Right atrium auricular region (tissue), 2 donors: Measurements from ENCODE around the gene GPC3. TPM values are rescaled to one million over a fixed set of nuclear protein-coding genes. Genes with fewer than 3 reads are reported as not detected.
"Not testable (repeated sequence)": the region's sequence is repeated elsewhere in the genome, so short reads cannot be mapped to it uniquely, and the experiment has no call there.

ENCODE experiments used
- DNase-seq: peaks from one replicate; pipeline ENCODE4 v3.0.0-alpha.2; 2019; ENCODE audit warnings: low spot score
- H3K27ac ChIP-seq, 2 donors: fragments of 200-600 bp; sonication (generic); 1 replicate in 1 of 2; 2 replicates in 1 of 2; pipeline ENCODE4 v1.5.1; 2016 to 2019
- H3K27me3 ChIP-seq, 2 donors: fragments of 200-600 bp; sonication (generic); one replicate each; pipeline versions ENCODE4 v1.5.1 to v1.6.0; 2017 to 2019
- H3K36me3 ChIP-seq: fragments of 200-600 bp; sonication (generic); one replicate; pipeline ENCODE4 v1.5.1; 2016
- H3K4me1 ChIP-seq, 2 donors: fragments of 200-600 bp; sonication (generic); one replicate each; pipeline versions ENCODE4 v1.5.1 to v1.6.0; 2017 to 2019
- H3K4me3 ChIP-seq, 2 donors: fragments of 200-600 bp; sonication (generic); 1 replicate in 1 of 2; 2 replicates in 1 of 2; pipeline ENCODE4 v1.5.1; 2017 to 2019; ENCODE audit warnings: mild to moderate bottlenecking in 1 of 2, moderate library complexity in 1 of 2
- H3K9me3 ChIP-seq, 2 donors: fragments of 200-600 bp; sonication (generic); one replicate each; pipeline ENCODE4 v1.5.1; 2019
- total RNA-seq, 2 donors: library from RNA; depleted of rRNA; stranded (reverse); fragments of >200 nt; gene quantifications; one replicate each; pipeline ENCODE4 v1.1.0, GENCODE V29; 2016
- TF ChIP-seq, protein P1 (sequence below), 2 donors: fragments of 200-600 bp; sonication (generic); IDR thresholded peaks; one replicate each; pipeline ENCODE4 v1.5.1; 2019; ENCODE audit warnings: antibody characterized with exemption in 2 of 2

GPC3 gene
- total RNA-seq, 2 donors from 2014 or later, result 3.5 to 18.6 TPM

DNA sequence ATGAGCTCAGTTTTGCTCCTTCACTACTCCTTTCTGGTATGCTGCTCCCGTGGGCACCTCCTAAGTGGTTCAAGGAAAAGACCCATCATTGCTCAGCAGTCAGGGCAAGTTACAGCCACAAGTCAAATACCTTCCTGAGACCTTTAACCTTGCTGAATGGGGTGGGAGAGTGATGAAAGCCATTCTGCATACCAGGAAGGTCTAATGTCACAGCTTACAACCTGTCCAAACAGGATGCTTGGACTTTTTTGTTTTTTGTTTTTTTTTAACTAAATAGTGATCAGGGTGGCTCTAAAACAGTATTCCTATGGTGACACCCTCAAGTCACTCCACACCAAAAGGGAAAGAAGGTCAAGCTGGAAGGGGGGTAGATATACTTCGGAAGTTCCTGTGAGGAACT, 93.1 kb downstream of the GPC3 start:
- TF ChIP-seq, protein P1, sequence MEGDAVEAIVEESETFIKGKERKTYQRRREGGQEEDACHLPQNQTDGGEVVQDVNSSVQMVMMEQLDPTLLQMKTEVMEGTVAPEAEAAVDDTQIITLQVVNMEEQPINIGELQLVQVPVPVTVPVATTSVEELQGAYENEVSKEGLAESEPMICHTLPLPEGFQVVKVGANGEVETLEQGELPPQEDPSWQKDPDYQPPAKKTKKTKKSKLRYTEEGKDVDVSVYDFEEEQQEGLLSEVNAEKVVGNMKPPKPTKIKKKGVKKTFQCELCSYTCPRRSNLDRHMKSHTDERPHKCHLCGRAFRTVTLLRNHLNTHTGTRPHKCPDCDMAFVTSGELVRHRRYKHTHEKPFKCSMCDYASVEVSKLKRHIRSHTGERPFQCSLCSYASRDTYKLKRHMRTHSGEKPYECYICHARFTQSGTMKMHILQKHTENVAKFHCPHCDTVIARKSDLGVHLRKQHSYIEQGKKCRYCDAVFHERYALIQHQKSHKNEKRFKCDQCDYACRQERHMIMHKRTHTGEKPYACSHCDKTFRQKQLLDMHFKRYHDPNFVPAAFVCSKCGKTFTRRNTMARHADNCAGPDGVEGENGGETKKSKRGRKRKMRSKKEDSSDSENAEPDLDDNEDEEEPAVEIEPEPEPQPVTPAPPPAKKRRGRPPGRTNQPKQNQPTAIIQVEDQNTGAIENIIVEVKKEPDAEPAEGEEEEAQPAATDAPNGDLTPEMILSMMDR (IDR thresholded peaks at IDR 0.05), result no peak
- Histone ChIP-seq H3K36me3 (no peaks in the 10 kb centered on the region), H3K27ac (no peak overlapping the region), H3K27me3 (no peaks in the 10 kb centered on the region), H3K4me1 (no peaks in the 10 kb centered on the region), H3K9me3 (no peaks in the 10 kb centered on the region), H3K4me3 (no peak overlapping the region)
- DNase-seq, result no peak

DNA sequence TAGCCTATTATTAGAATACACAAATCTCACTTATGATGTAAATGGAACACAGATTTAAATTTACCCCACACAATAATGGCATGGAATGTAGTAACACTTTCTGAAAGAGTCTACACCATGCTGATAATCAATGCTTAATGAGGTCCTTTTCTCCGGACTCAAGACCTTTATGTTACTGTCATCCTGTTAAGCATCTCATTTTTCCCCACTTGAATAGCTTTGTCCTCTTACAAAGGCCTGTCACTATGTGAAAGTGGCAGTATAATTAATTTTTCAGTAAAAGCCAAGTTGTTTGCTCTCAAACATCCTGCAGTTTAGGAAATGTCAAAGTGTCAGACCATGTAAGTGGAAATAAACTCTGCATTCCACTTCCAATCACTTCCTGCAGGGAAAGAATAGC, 96.4 kb downstream of the GPC3 start:
- TF ChIP-seq, protein P1 (IDR thresholded peaks at IDR 0.05), result no peak
- Histone ChIP-seq H3K4me1 (no peaks in the 10 kb centered on the region), H3K36me3 (no peaks in the 10 kb centered on the region), H3K9me3 (no peaks in the 10 kb centered on the region), H3K4me3 (no peak overlapping the region), H3K27me3 (no peaks in the 10 kb centered on the region), H3K27ac (no peak overlapping the region)
- DNase-seq, result no peak

DNA sequence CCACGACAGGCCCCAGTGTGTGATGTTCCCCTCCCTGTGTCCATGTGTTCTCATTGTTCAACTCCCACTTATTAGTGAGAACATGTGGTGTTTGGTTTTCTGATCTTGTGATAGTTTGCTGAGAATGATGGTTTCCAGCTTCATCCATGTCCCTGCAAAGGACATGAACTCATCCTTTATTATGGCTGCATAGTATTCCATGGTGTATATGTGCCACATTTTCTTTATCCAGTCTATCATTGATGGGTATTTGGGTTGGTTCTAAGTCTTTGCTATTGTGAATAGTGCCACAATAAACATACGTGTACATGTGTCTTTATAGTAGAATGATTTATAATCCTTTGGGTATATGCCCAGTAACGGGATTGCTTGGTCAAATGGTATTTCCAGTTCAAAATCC, 97.3 kb downstream of the GPC3 start:
- H3K27me3 ChIP-seq, H3K4me1 ChIP-seq, H3K27ac ChIP-seq, H3K4me3 ChIP-seq, H3K9me3 ChIP-seq, DNase-seq, H3K36me3 ChIP-seq: not testable (repeated sequence)

DNA sequence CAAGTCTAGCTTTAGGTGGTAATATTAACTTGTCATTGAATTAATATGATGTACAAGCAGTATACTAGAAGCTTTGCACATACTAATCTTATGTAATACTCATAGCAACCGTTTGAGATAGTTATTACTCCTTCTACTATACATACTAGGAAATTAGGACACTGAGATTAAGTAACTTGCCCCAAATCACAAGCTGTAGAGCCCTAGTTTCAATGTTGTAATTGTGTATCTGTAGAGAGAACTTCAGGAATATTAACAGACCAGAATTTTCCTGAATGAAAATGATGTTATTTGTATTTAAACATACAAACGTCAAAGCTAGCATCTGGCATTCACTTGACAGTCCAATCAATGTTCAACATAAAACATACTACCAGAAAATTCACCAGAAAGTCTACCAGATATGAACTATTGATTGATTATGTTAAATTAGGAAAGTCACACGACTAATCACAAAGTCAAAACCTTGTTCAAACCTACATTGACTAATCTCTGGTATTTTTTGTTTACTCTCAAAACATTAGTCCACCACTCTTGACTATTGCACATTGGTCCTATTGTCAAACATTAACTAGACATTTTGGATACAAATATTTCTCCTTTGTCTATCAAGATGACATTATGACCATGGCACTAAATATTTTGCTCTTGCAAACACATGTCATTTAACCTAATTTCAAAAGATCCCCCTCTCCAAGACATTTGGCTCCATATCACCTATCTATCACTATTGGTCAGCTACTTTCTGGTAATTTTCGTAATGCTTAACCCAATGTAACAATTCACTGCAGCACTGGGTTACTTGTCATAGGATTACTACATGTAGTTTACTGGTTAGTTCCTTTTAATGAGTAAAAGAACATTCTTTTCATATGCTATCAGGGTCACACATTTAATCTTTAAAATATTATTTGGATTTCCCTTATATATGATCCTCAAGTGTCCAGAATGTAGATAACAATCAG, 100.7 kb downstream of the GPC3 start:
- no peak for DNase-seq
- no peak overlapping the region for H3K27ac ChIP-seq
- no peaks in the 10 kb centered on the region for H3K9me3 ChIP-seq
- H3K36me3 ChIP-seq, result no peaks in the 10 kb centered on the region
- TF ChIP-seq, protein P1 (IDR thresholded peaks at IDR 0.05), result no peak
- no peaks in the 10 kb centered on the region for H3K27me3 ChIP-seq
- no peaks in the 10 kb centered on the region for H3K4me1 ChIP-seq
- H3K4me3 ChIP-seq, result no peak overlapping the region

DNA sequence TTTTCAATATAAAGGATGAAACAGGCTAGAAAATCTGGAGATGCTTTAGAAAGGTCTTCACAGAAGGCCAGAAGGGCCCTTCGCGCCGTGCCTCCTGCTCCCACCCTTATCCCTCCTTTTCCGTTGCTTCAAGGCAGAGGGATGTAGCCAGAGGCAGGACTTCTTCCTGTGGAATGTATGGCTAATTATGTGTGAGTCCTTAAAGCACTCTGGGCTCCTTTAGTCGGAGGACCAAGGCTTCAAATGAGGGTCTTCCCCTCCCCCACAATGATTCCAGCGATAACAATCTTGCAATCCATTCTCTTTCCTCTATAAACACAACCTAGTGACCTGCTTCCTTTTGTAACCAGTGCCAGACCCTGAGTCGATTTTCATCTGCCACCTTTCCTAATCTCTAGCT, 103.5 kb downstream of the GPC3 start:
- no peak overlapping the region for H3K4me3 ChIP-seq

DNA sequence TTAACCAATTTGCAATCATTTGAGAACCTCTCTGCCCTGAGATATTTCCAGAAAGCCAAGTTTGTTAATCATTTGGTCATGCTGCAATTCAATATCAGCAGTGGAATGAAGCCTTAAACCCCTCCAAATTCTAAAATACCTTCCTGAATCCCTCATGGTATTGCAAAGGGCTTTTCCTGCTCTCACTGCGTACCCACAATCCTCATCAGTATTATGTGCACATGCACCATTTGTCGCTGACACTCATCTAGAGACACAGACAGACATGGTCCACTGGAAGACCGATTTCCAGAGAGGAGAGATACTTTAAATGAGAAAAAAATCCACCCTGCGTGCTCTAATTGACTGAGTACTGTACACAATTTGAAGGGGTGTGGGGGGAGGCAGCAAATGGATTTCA, 104.4 kb downstream of the GPC3 start:
- TF ChIP-seq, protein P1 (IDR thresholded peaks at IDR 0.05), result no peak
- Histone ChIP-seq H3K27ac (no peak overlapping the region), H3K9me3 (no peaks in the 10 kb centered on the region), H3K36me3 (no peaks in the 10 kb centered on the region), H3K4me3 (no peak overlapping the region), H3K27me3 (no peaks in the 10 kb centered on the region), H3K4me1 (no peaks in the 10 kb centered on the region)
- no peak for DNase-seq

More for the DNA sequence above, 103.5 kb downstream of the GPC3 start:
- Histone ChIP-seq H3K36me3 (no peaks in the 10 kb centered on the region), H3K4me1 (no peaks in the 10 kb centered on the region), H3K27me3 (no peaks in the 10 kb centered on the region), H3K27ac (no peak overlapping the region), H3K9me3 (no peaks in the 10 kb centered on the region)
- TF ChIP-seq, protein P1 (IDR thresholded peaks at IDR 0.05), result no peak
- DNase-seq, result no peak
